ENCODE results near the gene NDUFS6. TPM values are rescaled to one million over a fixed set of nuclear protein-coding genes. Genes with fewer than 3 reads are reported as not detected.
"Not testable (repeated sequence)": the region's sequence is repeated elsewhere in the genome, so short reads cannot be mapped to it uniquely, and the experiment has no call there.

The NDUFS6 gene
- total and polyA plus RNA-seq, 4 donors = 12.5 to 98.9 (median 62.0) TPM

GRCh38 chr5:1788200-1788599, 13.0 kb upstream of the NDUFS6 start:
- peaks cover 1% of the 10 kb centered on the region for H3K36me3 ChIP-seq (ENCODE audit: control insufficient read depth, insufficient read depth, low read length)
- H3K27me3 ChIP-seq (ENCODE audit: control insufficient read depth, insufficient read depth, low read length) = no peaks in the 10 kb centered on the region
- no peak for DNase-seq (ENCODE audit: low read depth in 4 of 6, low spot score in 6 of 6)
- WGBS (ENCODE audit: insufficient coverage) = 93% methylated on average over 3 of the region's 7 CpGs
- H3K9me3 ChIP-seq (ENCODE audit: control insufficient read depth, insufficient read depth, low read length) = no peaks in the 10 kb centered on the region
- H3K27ac ChIP-seq (ENCODE audit: low read depth, low read length) = no peak overlapping the region
- H3K4me3 ChIP-seq (ENCODE audit: low read depth, low read length) = no peak overlapping the region
- H3K4me1 ChIP-seq (ENCODE audit: control insufficient read depth, insufficient read depth, low read length) = peaks cover 6% of the 10 kb centered on the region

GRCh38 chr5:1788828-1789227, 12.4 kb upstream of the NDUFS6 start:
- Histone ChIP-seq H3K27ac (ENCODE audit: low read depth, low read length) (no peak overlapping the region), H3K27me3 (ENCODE audit: control insufficient read depth, insufficient read depth, low read length) (no peaks in the 10 kb centered on the region), H3K9me3 (ENCODE audit: control insufficient read depth, insufficient read depth, low read length) (no peaks in the 10 kb centered on the region), H3K36me3 (ENCODE audit: control insufficient read depth, insufficient read depth, low read length) (peaks cover 4% of the 10 kb centered on the region), H3K4me3 (ENCODE audit: low read depth, low read length) (no peak overlapping the region), H3K4me1 (ENCODE audit: control insufficient read depth, insufficient read depth, low read length) (peaks cover 4% of the 10 kb centered on the region)
- DNase-seq (ENCODE audit: low read depth in 4 of 6, low spot score in 6 of 6) = no peak
- 82% methylated on average over 13 of the region's 15 CpGs for WGBS (ENCODE audit: insufficient coverage)

- not testable (repeated sequence) for H3K4me1 ChIP-seq (ENCODE audit: control insufficient read depth, insufficient read depth, low read length); H3K4me3 ChIP-seq (ENCODE audit: low read depth, low read length); DNase-seq (ENCODE audit: low read depth in 4 of 6, low spot score in 6 of 6); H3K27me3 ChIP-seq (ENCODE audit: control insufficient read depth, insufficient read depth, low read length); H3K27ac ChIP-seq (ENCODE audit: low read depth, low read length); H3K36me3 ChIP-seq (ENCODE audit: control insufficient read depth, insufficient read depth, low read length); H3K9me3 ChIP-seq (ENCODE audit: control insufficient read depth, insufficient read depth, low read length)
- WGBS (ENCODE audit: insufficient coverage) = 80% methylated on average over 2 of the region's 3 CpGs
These were observed 11.8 kb upstream of the NDUFS6 start for GRCh38 chr5:1789438-1789833.

GRCh38 chr5:1789834-1790471, 11.3 kb upstream of the NDUFS6 start:
- H3K4me3 ChIP-seq (ENCODE audit: low read depth, low read length) = no peak overlapping the region
- H3K36me3 ChIP-seq (ENCODE audit: control insufficient read depth, insufficient read depth, low read length) = peaks cover 12% of the 10 kb centered on the region
- 19% methylated on average over 2 of the region's 10 CpGs for WGBS (ENCODE audit: insufficient coverage)
- H3K27ac ChIP-seq (ENCODE audit: low read depth, low read length) = no peak overlapping the region
- no peaks in the 10 kb centered on the region for H3K27me3 ChIP-seq (ENCODE audit: control insufficient read depth, insufficient read depth, low read length)
- DNase-seq (ENCODE audit: low read depth in 4 of 6, low spot score in 6 of 6) = peak in 2 of 6 donors; percentile 45 to 74
- H3K4me1 ChIP-seq (ENCODE audit: control insufficient read depth, insufficient read depth, low read length) = peaks cover 4% of the 10 kb centered on the region
- H3K9me3 ChIP-seq (ENCODE audit: control insufficient read depth, insufficient read depth, low read length) = no peaks in the 10 kb centered on the region

GRCh38 chr5:1791176-1791575, 10.0 kb upstream of the NDUFS6 start:
- H3K9me3 ChIP-seq (ENCODE audit: control insufficient read depth, insufficient read depth, low read length) = no peaks in the 10 kb centered on the region

DNA sequence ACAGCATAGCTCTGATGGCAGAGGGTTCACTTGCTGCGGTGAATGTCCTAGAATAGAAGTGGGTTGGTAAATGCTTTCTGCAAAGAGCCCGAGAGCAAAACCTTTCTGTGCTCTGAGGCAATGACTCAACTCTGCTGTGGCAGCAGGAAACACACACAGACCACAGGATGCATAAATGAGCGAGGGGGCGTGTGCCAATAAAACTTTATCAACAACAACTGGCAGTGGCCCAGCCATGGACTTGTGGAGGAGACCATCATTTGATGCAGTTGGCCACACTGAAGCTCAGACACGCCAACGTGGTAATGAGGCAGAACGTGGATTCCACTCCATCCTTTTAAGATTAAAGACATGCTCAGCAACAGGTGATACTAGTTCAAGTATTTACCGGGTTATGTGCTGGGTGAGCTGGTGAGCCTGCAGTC, 8.4 kb upstream of the NDUFS6 start:
- peaks cover 11% of the 10 kb centered on the region for H3K4me1 ChIP-seq (ENCODE audit: control insufficient read depth, insufficient read depth, low read length)
- WGBS (ENCODE audit: insufficient coverage) = 89% methylated on average over 3 of the region's 8 CpGs
- no peak for DNase-seq (ENCODE audit: low read depth in 4 of 6, low spot score in 6 of 6)
- no peaks in the 10 kb centered on the region for H3K27me3 ChIP-seq (ENCODE audit: control insufficient read depth, insufficient read depth, low read length)
- H3K4me3 ChIP-seq (ENCODE audit: low read depth, low read length) = no peak overlapping the region
- no peaks in the 10 kb centered on the region for H3K9me3 ChIP-seq (ENCODE audit: control insufficient read depth, insufficient read depth, low read length)
- H3K36me3 ChIP-seq (ENCODE audit: control insufficient read depth, insufficient read depth, low read length) = peaks cover 40% of the 10 kb centered on the region
- H3K27ac ChIP-seq (ENCODE audit: low read depth, low read length) = no peak overlapping the region

More at GRCh38 chr5:1791176-1791575, 10.0 kb upstream of the NDUFS6 start:
- H3K27me3 ChIP-seq (ENCODE audit: control insufficient read depth, insufficient read depth, low read length) = no peaks in the 10 kb centered on the region
- H3K36me3 ChIP-seq (ENCODE audit: control insufficient read depth, insufficient read depth, low read length) = peaks cover 23% of the 10 kb centered on the region
- no peak overlapping the region for H3K27ac ChIP-seq (ENCODE audit: low read depth, low read length)
- no peak overlapping the region for H3K4me3 ChIP-seq (ENCODE audit: low read depth, low read length)
- WGBS (ENCODE audit: insufficient coverage) = 80% methylated on average over 3 of the region's 3 CpGs
- peaks cover 4% of the 10 kb centered on the region for H3K4me1 ChIP-seq (ENCODE audit: control insufficient read depth, insufficient read depth, low read length)
- DNase-seq (ENCODE audit: low read depth in 4 of 6, low spot score in 6 of 6) = no peak

- DNase-seq (ENCODE audit: low read depth in 4 of 6, low spot score in 6 of 6) = no peak
- Histone ChIP-seq H3K27me3 (ENCODE audit: control insufficient read depth, insufficient read depth, low read length) (no peaks in the 10 kb centered on the region), H3K27ac (ENCODE audit: low read depth, low read length) (no peak overlapping the region), H3K36me3 (ENCODE audit: control insufficient read depth, insufficient read depth, low read length) (peaks cover 43% of the 10 kb centered on the region), H3K4me1 (ENCODE audit: control insufficient read depth, insufficient read depth, low read length) (peaks cover 12% of the 10 kb centered on the region), H3K9me3 (ENCODE audit: control insufficient read depth, insufficient read depth, low read length) (no peaks in the 10 kb centered on the region), H3K4me3 (ENCODE audit: low read depth, low read length) (no peak overlapping the region)
- WGBS (ENCODE audit: insufficient coverage) = 77% methylated on average over 9 of the region's 10 CpGs
These were observed 7.9 kb upstream of the NDUFS6 start for GRCh38 chr5:1793301-1793740.

DNA sequence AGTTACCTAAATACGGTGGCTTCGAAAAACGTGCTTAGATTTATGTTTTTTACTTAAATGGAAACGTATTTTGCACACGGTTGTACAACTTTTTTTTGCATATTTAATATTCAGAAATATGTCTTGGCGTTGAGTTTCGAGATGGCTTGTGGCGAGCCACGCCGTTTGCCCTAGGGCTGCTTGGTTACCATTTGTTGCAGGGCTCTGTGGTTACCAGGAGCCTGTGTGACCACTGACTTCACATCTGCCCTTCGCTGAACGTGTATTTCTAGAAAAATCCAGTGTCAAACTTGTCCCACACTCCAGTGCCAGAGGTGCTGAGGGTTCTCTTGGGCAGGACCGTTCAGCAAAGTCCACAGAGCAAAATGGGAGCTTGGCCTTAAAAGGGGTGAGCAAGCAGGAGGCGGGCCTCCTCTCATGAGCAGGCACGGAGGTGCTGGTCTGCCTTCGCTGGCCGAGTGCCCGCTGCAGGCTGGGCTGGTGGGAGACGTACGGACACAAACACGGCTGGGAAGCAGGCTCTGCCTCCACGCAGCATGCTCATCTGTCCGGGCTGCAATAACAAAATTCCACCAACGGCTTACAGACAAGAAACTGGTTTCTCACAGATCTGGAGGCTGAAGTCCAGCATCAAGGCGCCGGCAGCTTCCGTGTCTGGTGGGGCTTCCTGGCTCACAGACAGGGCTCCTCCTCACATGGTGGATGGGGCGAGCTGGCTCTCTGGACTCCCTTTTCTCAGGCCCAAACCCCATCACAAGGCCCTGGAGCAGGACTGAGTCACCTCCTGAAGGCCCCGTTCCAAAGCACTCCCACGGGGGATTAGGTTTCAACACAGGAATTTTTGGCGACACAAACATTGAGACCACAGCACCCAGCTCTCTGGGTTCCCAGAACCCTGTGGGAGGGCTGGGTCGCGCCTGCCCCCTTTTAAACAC, 7.0 kb upstream of the NDUFS6 start:
- H3K27ac ChIP-seq (ENCODE audit: low read depth, low read length) = no peak overlapping the region
- H3K27me3 ChIP-seq (ENCODE audit: control insufficient read depth, insufficient read depth, low read length) = no peaks in the 10 kb centered on the region
- H3K9me3 ChIP-seq (ENCODE audit: control insufficient read depth, insufficient read depth, low read length) = no peaks in the 10 kb centered on the region
- 84% methylated on average over 27 of the region's 33 CpGs for WGBS (ENCODE audit: insufficient coverage)
- no peak overlapping the region for H3K4me3 ChIP-seq (ENCODE audit: low read depth, low read length)
- peaks cover 20% of the 10 kb centered on the region for H3K4me1 ChIP-seq (ENCODE audit: control insufficient read depth, insufficient read depth, low read length)
- no peak for DNase-seq (ENCODE audit: low read depth in 4 of 6, low spot score in 6 of 6)
- peaks cover 45% of the 10 kb centered on the region for H3K36me3 ChIP-seq (ENCODE audit: control insufficient read depth, insufficient read depth, low read length)

DNA sequence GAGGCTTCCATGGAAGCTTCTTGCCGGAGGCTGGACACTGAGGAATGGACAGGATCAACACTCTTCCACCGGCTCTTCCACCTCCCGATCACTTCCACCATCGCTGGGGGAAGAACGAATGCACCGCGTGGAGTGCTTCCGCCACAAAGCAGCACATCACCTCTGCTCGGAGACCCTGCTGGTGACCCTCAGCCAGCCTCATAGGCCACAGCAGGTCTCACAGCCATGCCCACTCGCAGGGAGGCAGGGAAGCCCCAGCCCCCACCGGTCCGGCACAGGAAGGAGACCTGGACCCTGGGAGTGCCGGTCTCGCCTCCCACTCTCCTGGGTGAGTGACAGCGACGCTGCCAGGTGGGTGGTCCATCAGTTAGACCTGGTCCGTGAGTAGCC, 6.3 kb upstream of the NDUFS6 start:
- H3K9me3 ChIP-seq (ENCODE audit: control insufficient read depth, insufficient read depth, low read length) = no peaks in the 10 kb centered on the region
- H3K36me3 ChIP-seq (ENCODE audit: control insufficient read depth, insufficient read depth, low read length) = peaks cover 45% of the 10 kb centered on the region
- H3K27me3 ChIP-seq (ENCODE audit: control insufficient read depth, insufficient read depth, low read length) = no peaks in the 10 kb centered on the region
- 88% methylated on average over 17 of the region's 17 CpGs for WGBS (ENCODE audit: insufficient coverage)
- DNase-seq (ENCODE audit: low read depth in 4 of 6, low spot score in 6 of 6) = no peak
- no peak overlapping the region for H3K27ac ChIP-seq (ENCODE audit: low read depth, low read length)
- no peak overlapping the region for H3K4me3 ChIP-seq (ENCODE audit: low read depth, low read length)
- peaks cover 20% of the 10 kb centered on the region for H3K4me1 ChIP-seq (ENCODE audit: control insufficient read depth, insufficient read depth, low read length)
